GM18499 (cell line): ENCODE measurements around the gene IFNA16.
A peak's percentile ranks its signal among the peaks of the same experiment; 100 is the strongest.
"Not testable (repeated sequence)": the region's sequence is repeated elsewhere in the genome, so short reads cannot be mapped to it uniquely, and the experiment has no call there.

Experiments
- ATAC-seq: cut with Tn5 transposase; IDR thresholded peaks from one replicate; pipeline ENCODE4 v1.9.1; 2021; ENCODE audit warnings: moderate number of reproducible peaks; ENCODE audit not compliant: insufficient read depth, unreplicated experiment

IFNA16 gene

GRCh38 chr9:21217211-21217610 lies at the start of gene IFNA16:
Gene IFNA16 (minus strand): TSS chr9:21217311. CDS start chr9:21217305, 6 bp downstream.
- ATAC-seq = not testable (repeated sequence)

GRCh38 chr9:21265421-21266189 lies 48.5 kb upstream of the IFNA16 start:
- ATAC-seq = no peak

GRCh38 chr9:21255538-21256212 lies 38.6 kb upstream of the IFNA16 start:
- no peak for ATAC-seq

GRCh38 chr9:21252721-21253547 lies 35.8 kb upstream of the IFNA16 start:
- ATAC-seq = no peak

GRCh38 chr9:21251638-21252037 lies 34.5 kb upstream of the IFNA16 start:
- no peak for ATAC-seq

- no peak for ATAC-seq
Measured at GRCh38 chr9:21251190-21251589, 34.1 kb upstream of the IFNA16 start.

GRCh38 chr9:21244836-21245235 lies 27.7 kb upstream of the IFNA16 start:
- peak; percentile 62 for ATAC-seq

- ATAC-seq = no peak
Measured at GRCh38 chr9:21239911-21240310, 22.8 kb upstream of the IFNA16 start, which contains the start of gene IFNA14. Gene IFNA14 (minus strand): TSS chr9:21240005. CDS start chr9:21239935, 70 bp downstream.

- ATAC-seq = not testable (repeated sequence)
Measured at GRCh38 chr9:21236360-21236714, 19.2 kb upstream of the IFNA16 start.

GRCh38 chr9:21235468-21236359 lies 18.6 kb upstream of the IFNA16 start:
- ATAC-seq = peak; percentile 74

GRCh38 chr9:21234153-21234687 lies 17.1 kb upstream of the IFNA16 start:
- ATAC-seq = no peak

- no peak for ATAC-seq
Measured at GRCh38 chr9:21233258-21233657, 16.1 kb upstream of the IFNA16 start.

GRCh38 chr9:21228122-21228521 lies 11.0 kb upstream of the IFNA16 start, which contains the start of gene IFNA17:
Gene IFNA17 (minus strand): TSS chr9:21228222. CDS start chr9:21228173, 49 bp downstream.
- no peak for ATAC-seq

GRCh38 chr9:21213411-21214326 lies 3.4 kb downstream of the IFNA16 start:
- not testable (repeated sequence) for ATAC-seq

GRCh38 chr9:21212160-21212559 lies 5.0 kb downstream of the IFNA16 start:
- not testable (repeated sequence) for ATAC-seq

GRCh38 chr9:21210782-21211181 lies 6.3 kb downstream of the IFNA16 start:
- ATAC-seq = not testable (repeated sequence)

GRCh38 chr9:21210311-21210710 lies 6.8 kb downstream of the IFNA16 start:
- no peak for ATAC-seq

GRCh38 chr9:21207043-21207442 lies 10.1 kb downstream of the IFNA16 start, which contains the start of gene IFNA10:
Gene IFNA10 (minus strand): TSS chr9:21207143. CDS start chr9:21207097, 46 bp downstream.
- ATAC-seq = not testable (repeated sequence)
